Endothelial cell of umbilical vein (primary cell): ENCODE data around the gene MMP24. TPM values are rescaled to one million over a fixed set of nuclear protein-coding genes. Genes with fewer than 3 reads are reported as not detected.
A peak's percentile ranks its signal among the peaks of the same experiment; 100 is the strongest.

ENCODE experiments used
- BruUV-seq: library from RNA; stranded (reverse); fragments of 400-500 nt; replicated peaks from 2 replicates; lab custom pipeline; 2021; lab: Mats Ljungman, UMichigan
- CTCF ChIA-PET: fragments of 300-600, 350-600 bp; sonication (Branson Sonifier 250); formaldehyde crosslinking; loops from one replicate; lab custom pipeline; 2021; ENCODE audit warnings: antibody characterized with exemption, inconsistent platforms; lab: Charles Lee
- POLR2A ChIA-PET: fragments of 300-600, 350-600 bp; sonication (Branson Sonifier 250); formaldehyde crosslinking; loops from one replicate; lab custom pipeline; 2021; ENCODE audit warnings: antibody characterized with exemption, inconsistent platforms; lab: Charles Lee
- DNase-seq: peaks from one replicate; pipeline ENCODE4 v3.0.0-alpha.2; 2011; ENCODE audit warnings: low read depth, low spot score
- FAIRE-seq: peaks from 2 replicates; lab custom pipeline; 2011; peaks lifted over from hg19 to GRCh38; lab: Jason Lieb, UNC
- H2AFZ ChIP-seq: 2 replicates; pipeline ENCODE4 v1.6.0; 2012; ENCODE audit warnings: low read depth, low read length, control low read depth, inconsistent platforms
- H3K27ac ChIP-seq: 2 replicates; pipeline ENCODE4 v1.5.1; 2011; ENCODE audit warnings: low read depth, mild to moderate bottlenecking, control low read depth, low read length, moderate library complexity; ENCODE audit not compliant: insufficient read depth
- H3K27me3 ChIP-seq, 2 experiments: 2 replicates each; pipeline versions ENCODE4 v1.6.0 to v1.6.1; 2011; ENCODE audit warnings: low read length in 2 of 2, mixed read lengths in 1 of 2; ENCODE audit not compliant: control insufficient read depth in 2 of 2, insufficient read depth in 2 of 2
- H3K36me3 ChIP-seq, 2 experiments: 2 replicates in 1 of 2; 3 replicates in 1 of 2; pipeline ENCODE4 v1.5.1; 2011; ENCODE audit warnings: low read length in 2 of 2, mild to moderate bottlenecking in 1 of 2, moderate library complexity in 1 of 2; ENCODE audit not compliant: control insufficient read depth in 2 of 2, insufficient read depth in 2 of 2; ENCODE audit errors: extremely low read depth in 1 of 2
- H3K4me1 ChIP-seq: 3 replicates; pipeline ENCODE4 v1.5.1; 2011; ENCODE audit warnings: mild to moderate bottlenecking, low read length; ENCODE audit not compliant: control insufficient read depth, insufficient read depth; ENCODE audit errors: extremely low read depth
- H3K4me2 ChIP-seq: 2 replicates; pipeline ENCODE4 v1.6.1; 2011; ENCODE audit warnings: low read length, control low read depth, mixed read lengths; ENCODE audit not compliant: insufficient read depth
- H3K4me3 ChIP-seq, 3 experiments: fragments of 200-600 bp in 1 of 3; sonication (generic), shearing (Covaris generic) in 1 of 3; replicated peaks in 1 of 3; 2 replicates each; pipeline ENCODE4 v1.5.1; 2011 to 2016; ENCODE audit warnings: control low read depth in 3 of 3, low read length in 3 of 3, mild to moderate bottlenecking in 2 of 3, inconsistent platforms in 1 of 3, low read depth in 1 of 3, moderate library complexity in 1 of 3; ENCODE audit not compliant: insufficient read depth in 1 of 3
- H3K79me2 ChIP-seq: 2 replicates; pipeline ENCODE4 v1.6.0; 2012; ENCODE audit warnings: low read length, inconsistent platforms; ENCODE audit not compliant: control insufficient read depth, insufficient read depth
- H3K9ac ChIP-seq: replicated peaks from 2 replicates; pipeline ENCODE3; 2011; ENCODE audit warnings: low read length, control low read depth; ENCODE audit not compliant: insufficient read depth; ENCODE audit errors: extremely low read depth
- H3K9me1 ChIP-seq: replicated peaks from 3 replicates; pipeline ENCODE4 v1.6.0; 2011; ENCODE audit warnings: mild to moderate bottlenecking, low read length; ENCODE audit not compliant: control insufficient read depth, insufficient read depth; ENCODE audit errors: extremely low read depth
- H3K9me3 ChIP-seq: replicated peaks from 2 replicates; pipeline ENCODE4 v1.5.1; 2012; ENCODE audit warnings: low read length, inconsistent platforms; ENCODE audit not compliant: control insufficient read depth, insufficient read depth
- H4K20me1 ChIP-seq: replicated peaks from 2 replicates; pipeline ENCODE3; 2011; ENCODE audit warnings: mild to moderate bottlenecking, low read length; ENCODE audit not compliant: control insufficient read depth, insufficient read depth; ENCODE audit errors: extremely low read depth
- EZH2 ChIP-seq: IDR thresholded peaks from 2 replicates; pipeline ENCODE4 v1.6.1; 2012; ENCODE audit warnings: borderline replicate concordance, low read depth, mild to moderate bottlenecking, moderate library complexity, low read length, inconsistent platforms; ENCODE audit not compliant: severe bottlenecking
- FOS ChIP-seq: IDR thresholded peaks from 2 replicates; pipeline ENCODE4 v1.6.1; 2011; ENCODE audit warnings: mild to moderate bottlenecking, low read length, moderate library complexity, borderline replicate concordance; ENCODE audit not compliant: insufficient read depth
- GATA2 ChIP-seq: IDR thresholded peaks from 2 replicates; pipeline ENCODE4 v1.7.0; 2011; ENCODE audit warnings: low read depth, mild to moderate bottlenecking, moderate library complexity, mixed read lengths, low read length; ENCODE audit not compliant: insufficient read length, insufficient read depth
- JUN ChIP-seq: IDR thresholded peaks from 2 replicates; pipeline ENCODE4 v1.6.1; 2011; ENCODE audit warnings: borderline replicate concordance, low read depth; ENCODE audit not compliant: insufficient read length, insufficient read depth
- MYC ChIP-seq: IDR thresholded peaks from one replicate; pipeline ENCODE4 v1.6.1; 2011; ENCODE audit warnings: mild to moderate bottlenecking, low read depth, low read length
- POLR2A ChIP-seq: IDR thresholded peaks from 2 replicates; pipeline ENCODE4 v1.6.1; 2012; ENCODE audit warnings: low read depth, mild to moderate bottlenecking, control low read depth, low read length
- POLR2AphosphoS5 ChIP-seq: IDR thresholded peaks from 2 replicates; pipeline ENCODE4 v1.6.1; 2012; ENCODE audit warnings: low read depth, mild to moderate bottlenecking, control low read depth, low read length, moderate library complexity; ENCODE audit not compliant: insufficient read depth
- dilution Hi-C: fragments of 300-500 bp; cut with MboI; formaldehyde crosslinking; loops from one replicate; pipeline ENCODE4 v1.15.0; 2019; ENCODE audit warnings: low sequenced_read_pairs; ENCODE audit not compliant: extremely low pct_ligation_motif_present
- intact Hi-C: fragments of 100-400 bp; cut with micrococcal nuclease; formaldehyde crosslinking; loops from one replicate; pipeline ENCODE4 v1.10.0; 2022
- polyA plus RNA-seq, 4 experiments: library from polyadenylated mRNA; depleted of rRNA in 3 of 4; stranded (reverse) in 3 of 4; unstranded in 1 of 4; fragments of >200 nt; gene quantifications; 2 replicates each; pipeline versions ENCODE4 v1.2.1 to v1.2.3, GENCODE V29; 2011 to 2012; ENCODE audit warnings: missing spikeins in 1 of 4
- total RNA-seq: library from RNA; stranded (reverse); gene quantifications from 2 replicates; pipeline ENCODE4 v1.2.3, GENCODE V29; 2021
- TF ChIP-seq, protein P1 (sequence below), 2 donors: IDR thresholded peaks; 1 replicate in 1 of 2; 2 replicates in 1 of 2; pipeline ENCODE4 v1.5.1; 2011; ENCODE audit warnings: low read length in 2 of 2, mild to moderate bottlenecking in 2 of 2, moderate library complexity in 2 of 2, control low read depth in 1 of 2, inconsistent platforms in 1 of 2, low read depth in 1 of 2; ENCODE audit not compliant: insufficient read depth in 1 of 2; ENCODE audit errors: extremely low read depth in 1 of 2
- TF ChIP-seq, protein P2 (sequence below): IDR thresholded peaks from 2 replicates; pipeline ENCODE4 v1.6.1; 2011; ENCODE audit not compliant: insufficient read depth, insufficient read length

MMP24 gene
- total and polyA plus RNA-seq, 2 donors (not counting 3 experiments of a cell fraction or from before 2014, with no cell fraction given), result 0.27 to 0.54 TPM

DNA sequence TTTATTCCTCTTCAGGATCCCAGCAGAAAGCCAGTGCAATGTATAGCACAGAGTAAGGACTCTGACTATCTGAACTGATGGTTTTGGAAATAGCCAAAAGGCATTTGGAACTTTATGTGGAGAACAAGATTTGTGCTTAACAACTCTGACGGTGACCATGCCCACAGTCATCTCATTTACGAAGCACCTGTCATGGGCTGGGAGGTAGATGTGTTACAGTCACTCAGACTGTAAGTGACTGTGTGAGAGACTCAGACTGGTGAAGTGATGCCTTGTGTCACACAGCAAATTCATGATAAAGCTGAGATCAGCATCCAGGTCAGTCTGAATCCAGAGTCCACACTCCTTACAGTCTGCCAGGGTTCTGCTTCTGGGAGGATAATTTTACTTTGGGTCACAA, 89.6 kb downstream of the MMP24 start:
- POLR2A ChIA-PET, result no interaction called here
- FAIRE-seq, result no peak
- TF ChIP-seq GATA2 (no peak), JUN (no peak), POLR2AphosphoS5 (no peak), FOS (no peak), EZH2 (no peak), MYC (no peak), POLR2A (no peak)
- TF ChIP-seq, protein P1, sequence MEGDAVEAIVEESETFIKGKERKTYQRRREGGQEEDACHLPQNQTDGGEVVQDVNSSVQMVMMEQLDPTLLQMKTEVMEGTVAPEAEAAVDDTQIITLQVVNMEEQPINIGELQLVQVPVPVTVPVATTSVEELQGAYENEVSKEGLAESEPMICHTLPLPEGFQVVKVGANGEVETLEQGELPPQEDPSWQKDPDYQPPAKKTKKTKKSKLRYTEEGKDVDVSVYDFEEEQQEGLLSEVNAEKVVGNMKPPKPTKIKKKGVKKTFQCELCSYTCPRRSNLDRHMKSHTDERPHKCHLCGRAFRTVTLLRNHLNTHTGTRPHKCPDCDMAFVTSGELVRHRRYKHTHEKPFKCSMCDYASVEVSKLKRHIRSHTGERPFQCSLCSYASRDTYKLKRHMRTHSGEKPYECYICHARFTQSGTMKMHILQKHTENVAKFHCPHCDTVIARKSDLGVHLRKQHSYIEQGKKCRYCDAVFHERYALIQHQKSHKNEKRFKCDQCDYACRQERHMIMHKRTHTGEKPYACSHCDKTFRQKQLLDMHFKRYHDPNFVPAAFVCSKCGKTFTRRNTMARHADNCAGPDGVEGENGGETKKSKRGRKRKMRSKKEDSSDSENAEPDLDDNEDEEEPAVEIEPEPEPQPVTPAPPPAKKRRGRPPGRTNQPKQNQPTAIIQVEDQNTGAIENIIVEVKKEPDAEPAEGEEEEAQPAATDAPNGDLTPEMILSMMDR (IDR thresholded peaks at IDR 0.05; ENCODE audit: extremely low read depth in 1 of 2, insufficient read depth in 1 of 2, low read depth in 1 of 2, low read length in 2 of 2), result no peak
- TF ChIP-seq, protein P2, sequence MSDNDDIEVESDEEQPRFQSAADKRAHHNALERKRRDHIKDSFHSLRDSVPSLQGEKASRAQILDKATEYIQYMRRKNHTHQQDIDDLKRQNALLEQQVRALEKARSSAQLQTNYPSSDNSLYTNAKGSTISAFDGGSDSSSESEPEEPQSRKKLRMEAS, result no peak

More for the DNA sequence above, 89.6 kb downstream of the MMP24 start:
- intact Hi-C loops, result no loop called here
- Histone ChIP-seq H3K36me3 (peaks cover 0 to 2% of the 10 kb centered on the region in 2 experiments), H3K79me2 (no peaks in the 10 kb centered on the region), H3K4me3 (no peak overlapping the region), H3K9me1 (no peaks in the 10 kb centered on the region), H3K27ac (no peak overlapping the region), H3K4me1 (peaks cover 61% of the 10 kb centered on the region), H3K9ac (no peak overlapping the region), H3K27me3 (no peaks in the 10 kb centered on the region), H3K9me3 (no peaks in the 10 kb centered on the region), H2AFZ (no peak overlapping the region), H4K20me1 (no peaks in the 10 kb centered on the region), H3K4me2 (no peak overlapping the region)
- TSS peak; percentile 32 for BruUV-seq
- DNase-seq, result no peak
- CTCF ChIA-PET, result interaction anchor here (6.7 kb wide), 1 partner anchor 11 kb away, joined by 83 read pairs; no protein-coding TSS in a partner anchor
- dilution Hi-C loops, result no loop called here
